Endothelial cell of umbilical vein (primary cell): ENCODE results near the gene MTCL1. TPM values are rescaled to one million over a fixed set of nuclear protein-coding genes. Genes with fewer than 3 reads are reported as not detected.

Experiments used
- BruUV-seq: library from RNA; stranded (reverse); fragments of 400-500 nt; replicated peaks from 2 replicates; lab custom pipeline; 2021; lab: Mats Ljungman, UMichigan
- CTCF ChIA-PET: fragments of 300-600, 350-600 bp; sonication (Branson Sonifier 250); formaldehyde crosslinking; loops from one replicate; lab custom pipeline; 2021; ENCODE audit warnings: antibody characterized with exemption, inconsistent platforms; lab: Charles Lee
- POLR2A ChIA-PET: fragments of 300-600, 350-600 bp; sonication (Branson Sonifier 250); formaldehyde crosslinking; loops from one replicate; lab custom pipeline; 2021; ENCODE audit warnings: antibody characterized with exemption, inconsistent platforms; lab: Charles Lee
- DNase-seq: peaks from one replicate; pipeline ENCODE4 v3.0.0-alpha.2; 2011; ENCODE audit warnings: low read depth, low spot score
- FAIRE-seq: peaks from 2 replicates; lab custom pipeline; 2011; peaks lifted over from hg19 to GRCh38; lab: Jason Lieb, UNC
- H2AFZ ChIP-seq: 2 replicates; pipeline ENCODE4 v1.6.0; 2012; ENCODE audit warnings: low read depth, low read length, control low read depth, inconsistent platforms
- H3K27ac ChIP-seq: 2 replicates; pipeline ENCODE4 v1.5.1; 2011; ENCODE audit warnings: low read depth, mild to moderate bottlenecking, control low read depth, low read length, moderate library complexity; ENCODE audit not compliant: insufficient read depth
- H3K27me3 ChIP-seq, 2 experiments: 2 replicates each; pipeline versions ENCODE4 v1.6.0 to v1.6.1; 2011; ENCODE audit warnings: low read length in 2 of 2, mixed read lengths in 1 of 2; ENCODE audit not compliant: control insufficient read depth in 2 of 2, insufficient read depth in 2 of 2
- H3K36me3 ChIP-seq, 2 experiments: 2 replicates in 1 of 2; 3 replicates in 1 of 2; pipeline ENCODE4 v1.5.1; 2011; ENCODE audit warnings: low read length in 2 of 2, mild to moderate bottlenecking in 1 of 2, moderate library complexity in 1 of 2; ENCODE audit not compliant: control insufficient read depth in 2 of 2, insufficient read depth in 2 of 2; ENCODE audit errors: extremely low read depth in 1 of 2
- H3K4me1 ChIP-seq: 3 replicates; pipeline ENCODE4 v1.5.1; 2011; ENCODE audit warnings: mild to moderate bottlenecking, low read length; ENCODE audit not compliant: control insufficient read depth, insufficient read depth; ENCODE audit errors: extremely low read depth
- H3K4me2 ChIP-seq: 2 replicates; pipeline ENCODE4 v1.6.1; 2011; ENCODE audit warnings: low read length, control low read depth, mixed read lengths; ENCODE audit not compliant: insufficient read depth
- H3K4me3 ChIP-seq, 3 experiments: fragments of 200-600 bp in 1 of 3; sonication (generic), shearing (Covaris generic) in 1 of 3; replicated peaks in 1 of 3; 2 replicates each; pipeline ENCODE4 v1.5.1; 2011 to 2016; ENCODE audit warnings: control low read depth in 3 of 3, low read length in 3 of 3, mild to moderate bottlenecking in 2 of 3, inconsistent platforms in 1 of 3, low read depth in 1 of 3, moderate library complexity in 1 of 3; ENCODE audit not compliant: insufficient read depth in 1 of 3
- H3K79me2 ChIP-seq: 2 replicates; pipeline ENCODE4 v1.6.0; 2012; ENCODE audit warnings: low read length, inconsistent platforms; ENCODE audit not compliant: control insufficient read depth, insufficient read depth
- H3K9ac ChIP-seq: replicated peaks from 2 replicates; pipeline ENCODE3; 2011; ENCODE audit warnings: low read length, control low read depth; ENCODE audit not compliant: insufficient read depth; ENCODE audit errors: extremely low read depth
- H3K9me1 ChIP-seq: replicated peaks from 3 replicates; pipeline ENCODE4 v1.6.0; 2011; ENCODE audit warnings: mild to moderate bottlenecking, low read length; ENCODE audit not compliant: control insufficient read depth, insufficient read depth; ENCODE audit errors: extremely low read depth
- H3K9me3 ChIP-seq: replicated peaks from 2 replicates; pipeline ENCODE4 v1.5.1; 2012; ENCODE audit warnings: low read length, inconsistent platforms; ENCODE audit not compliant: control insufficient read depth, insufficient read depth
- H4K20me1 ChIP-seq: replicated peaks from 2 replicates; pipeline ENCODE3; 2011; ENCODE audit warnings: mild to moderate bottlenecking, low read length; ENCODE audit not compliant: control insufficient read depth, insufficient read depth; ENCODE audit errors: extremely low read depth
- CTCF ChIP-seq, 2 donors: IDR thresholded peaks; 1 replicate in 1 of 2; 2 replicates in 1 of 2; pipeline ENCODE4 v1.5.1; 2011; ENCODE audit warnings: low read length in 2 of 2, mild to moderate bottlenecking in 2 of 2, moderate library complexity in 2 of 2, control low read depth in 1 of 2, inconsistent platforms in 1 of 2, low read depth in 1 of 2; ENCODE audit not compliant: insufficient read depth in 1 of 2; ENCODE audit errors: extremely low read depth in 1 of 2
- EZH2 ChIP-seq: IDR thresholded peaks from 2 replicates; pipeline ENCODE4 v1.6.1; 2012; ENCODE audit warnings: borderline replicate concordance, low read depth, mild to moderate bottlenecking, moderate library complexity, low read length, inconsistent platforms; ENCODE audit not compliant: severe bottlenecking
- FOS ChIP-seq: IDR thresholded peaks from 2 replicates; pipeline ENCODE4 v1.6.1; 2011; ENCODE audit warnings: mild to moderate bottlenecking, low read length, moderate library complexity, borderline replicate concordance; ENCODE audit not compliant: insufficient read depth
- GATA2 ChIP-seq: IDR thresholded peaks from 2 replicates; pipeline ENCODE4 v1.7.0; 2011; ENCODE audit warnings: low read depth, mild to moderate bottlenecking, moderate library complexity, mixed read lengths, low read length; ENCODE audit not compliant: insufficient read length, insufficient read depth
- JUN ChIP-seq: IDR thresholded peaks from 2 replicates; pipeline ENCODE4 v1.6.1; 2011; ENCODE audit warnings: borderline replicate concordance, low read depth; ENCODE audit not compliant: insufficient read length, insufficient read depth
- MAX ChIP-seq: IDR thresholded peaks from 2 replicates; pipeline ENCODE4 v1.6.1; 2011; ENCODE audit not compliant: insufficient read depth, insufficient read length
- MYC ChIP-seq: IDR thresholded peaks from one replicate; pipeline ENCODE4 v1.6.1; 2011; ENCODE audit warnings: mild to moderate bottlenecking, low read depth, low read length
- POLR2A ChIP-seq: IDR thresholded peaks from 2 replicates; pipeline ENCODE4 v1.6.1; 2012; ENCODE audit warnings: low read depth, mild to moderate bottlenecking, control low read depth, low read length
- POLR2AphosphoS5 ChIP-seq: IDR thresholded peaks from 2 replicates; pipeline ENCODE4 v1.6.1; 2012; ENCODE audit warnings: low read depth, mild to moderate bottlenecking, control low read depth, low read length, moderate library complexity; ENCODE audit not compliant: insufficient read depth
- dilution Hi-C: fragments of 300-500 bp; cut with MboI; formaldehyde crosslinking; loops from one replicate; pipeline ENCODE4 v1.15.0; 2019; ENCODE audit warnings: low sequenced_read_pairs; ENCODE audit not compliant: extremely low pct_ligation_motif_present
- intact Hi-C: fragments of 100-400 bp; cut with micrococcal nuclease; formaldehyde crosslinking; loops from one replicate; pipeline ENCODE4 v1.10.0; 2022
- polyA plus RNA-seq, 4 experiments: library from polyadenylated mRNA; depleted of rRNA in 3 of 4; stranded (reverse) in 3 of 4; unstranded in 1 of 4; fragments of >200 nt; gene quantifications; 2 replicates each; pipeline versions ENCODE4 v1.2.1 to v1.2.3, GENCODE V29; 2011 to 2012; ENCODE audit warnings: missing spikeins in 1 of 4
- total RNA-seq: library from RNA; stranded (reverse); gene quantifications from 2 replicates; pipeline ENCODE4 v1.2.3, GENCODE V29; 2021

MTCL1 gene
- total and polyA plus RNA-seq, 2 donors (not counting 3 experiments of a cell fraction or from before 2014, with no cell fraction given): 11.9 to 75.7 TPM

GRCh38 chr18:8758466-8758865 is 53.1 kb downstream of the MTCL1 start:
- H3K27ac ChIP-seq: no peak overlapping the region
- no peak overlapping the region for H2AFZ ChIP-seq
- DNase-seq (no peak), FAIRE-seq (no peak)
- H3K36me3 ChIP-seq: peaks cover 2 to 9% of the 10 kb centered on the region in 2 experiments
- no peaks in the 10 kb centered on the region for H3K9me1 ChIP-seq
- ChIA-PET CTCF (no interaction called here), POLR2A (no interaction called here)
- intact Hi-C loops (no loop called here), dilution Hi-C loops (no loop called here)
- H3K27me3 ChIP-seq: no peaks in the 10 kb centered on the region
- H3K4me2 ChIP-seq: no peak overlapping the region
- no peaks in the 10 kb centered on the region for H3K9me3 ChIP-seq
- H3K4me1 ChIP-seq: no peaks in the 10 kb centered on the region
- H3K4me3 ChIP-seq: no peak overlapping the region
- no peak overlapping the region for H3K9ac ChIP-seq
- TF ChIP-seq MYC (no peak), EZH2 (no peak), GATA2 (no peak), JUN (no peak), POLR2A (no peak), FOS (no peak), CTCF (IDR thresholded peaks at IDR 0.05; ENCODE audit: extremely low read depth in 1 of 2, insufficient read depth in 1 of 2, low read depth in 1 of 2, low read length in 2 of 2) (no peak), POLR2AphosphoS5 (no peak), MAX (no peak)
- BruUV-seq: no TSS peak
- H3K79me2 ChIP-seq: peaks cover 31% of the 10 kb centered on the region
- no peaks in the 10 kb centered on the region for H4K20me1 ChIP-seq
